GM19238 (cell line): ENCODE data around the gene RNASE4.

ENCODE experiments used
- DNase-seq: peaks from one replicate; pipeline ENCODE4 v3.0.0; 2011; ENCODE audit warnings: low spot score; ENCODE audit not compliant: insufficient read length

RNASE4 gene

GRCh38 chr14:20742132-20742531 is 57.8 kb downstream of the RNASE4 start:
- DNase-seq, result no peak

- DNase-seq, result no peak
These were observed 59.2 kb downstream of the RNASE4 start for GRCh38 chr14:20743556-20743955.

- DNase-seq, result no peak
These were observed 61.4 kb downstream of the RNASE4 start, which contains the start of gene EDDM3A for GRCh38 chr14:20745571-20746358. Gene EDDM3A (plus strand): TSS chr14:20745887. CDS start chr14:20747581, 1,694 bp downstream.

GRCh38 chr14:20746566-20746965 is 62.2 kb downstream of the RNASE4 start:
- DNase-seq, result no peak

- no peak for DNase-seq
These were observed 64.1 kb downstream of the RNASE4 start for GRCh38 chr14:20748439-20748838.

GRCh38 chr14:20750194-20750593 is 65.8 kb downstream of the RNASE4 start:
- no peak for DNase-seq
